ENCODE results near the gene DDX39A. TPM values are rescaled to one million over a fixed set of nuclear protein-coding genes. Genes with fewer than 3 reads are reported as not detected.
"Not testable (repeated sequence)": the region's sequence is repeated elsewhere in the genome, so short reads cannot be mapped to it uniquely, and the experiment has no call there.

Gene DDX39A
- total RNA-seq (10 to 100 TPM; 14.8 to 32.4 (median 26.6) TPM), polyA plus RNA-seq (10 to 100 TPM; 38.7 to 93.0 (median 45.3) TPM)
- long read RNA-seq, donor 1, transcript DDX39A-201 (11 exons, 1,471 nt): major isoform, 25 of 49 reads
- long read RNA-seq, donor 1, partial matches to known transcripts: 8 of 49 reads
- long read RNA-seq, donor 1, other reads (novel, unspliced or antisense): 15 of 49 reads
- long read RNA-seq, donor 2, transcript DDX39A-201 (11 exons, 1,471 nt): major isoform, 48 of 71 reads
- long read RNA-seq, donor 2, partial matches to known transcripts: 4 of 71 reads
- long read RNA-seq, donor 2, other reads (novel, unspliced or antisense): 17 of 71 reads

DNA sequence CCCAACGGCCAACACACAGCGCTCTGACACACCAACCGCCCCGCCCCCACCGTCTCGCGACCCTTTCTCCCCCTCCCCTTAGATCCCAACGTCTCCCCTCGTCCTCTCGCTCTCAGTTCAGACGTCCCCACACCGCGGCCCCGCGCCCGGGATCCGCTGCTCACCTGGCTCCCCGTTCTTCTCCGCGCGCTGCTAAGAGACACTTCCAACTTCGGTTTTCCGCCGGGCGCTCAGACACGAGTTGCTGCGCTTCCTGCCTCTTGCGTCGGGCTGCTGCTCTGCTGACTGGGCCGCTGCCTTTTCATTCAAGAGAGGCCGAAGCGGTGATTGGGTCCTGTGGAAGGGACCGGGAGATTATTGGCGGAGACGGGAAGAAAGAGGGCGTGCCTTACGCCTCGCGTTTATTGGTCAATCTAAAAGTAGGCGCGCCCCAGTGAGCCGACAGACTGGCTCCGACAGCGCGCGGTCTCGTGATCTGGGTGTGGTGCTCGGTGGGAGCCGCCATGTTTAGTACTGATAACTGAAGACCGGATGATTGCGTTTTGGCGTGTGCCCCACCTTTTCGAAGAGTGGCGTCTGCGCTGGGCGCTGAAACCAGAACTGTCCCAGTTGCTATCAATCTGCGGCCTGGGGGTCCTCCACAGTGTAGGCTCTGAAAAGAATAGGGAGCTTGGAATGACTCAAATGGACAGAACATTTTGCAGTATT lies at the start of gene DDX39A:
DDX39A (minus strand) TSS at position 236 of the 708 bp plus-strand sequence. CDS start 6,121 bp downstream, outside the sequence.
- intact Hi-C loops (cut with DNase I): no loop called here
- peak; percentile 98 to 99 (median 99) for ATAC-seq
- Histone ChIP-seq H3K9me3 (no peaks in the 10 kb centered on the region), H3K4me3 (peak within 1 kb of the TSS; percentile 99), H3K4me1 (peaks cover 20% of the 10 kb centered on the region), H3K27ac (peak within 1 kb of the TSS; percentile 95), H3K27me3 (ENCODE audit: insufficient read depth in 3 of 3, low read length in 2 of 3) (no peaks in the 10 kb centered on the region), H3K36me3 (ENCODE audit: insufficient read depth in 1 of 2, low read depth in 1 of 2) (no peaks in the 10 kb centered on the region)
- TF ChIP-seq CTCF (IDR thresholded peaks at IDR 0.05): no peak
- DNase-seq: peak; percentile 98
- WGBS, 3 donors: 0 to 1% (median 1%) methylated on average over 50 to 57 of the region's 57 CpGs

GRCh38 chr19:14467816-14468215 lies 48.7 kb upstream of the DDX39A start:
- Histone ChIP-seq H3K27ac (no peak overlapping the region), H3K4me1 (peaks cover 8% of the 10 kb centered on the region), H3K36me3 (ENCODE audit: insufficient read depth in 1 of 2, low read depth in 1 of 2) (peaks cover 0 to 74% of the 10 kb centered on the region in 2 donors), H3K9me3 (no peaks in the 10 kb centered on the region), H3K27me3 (ENCODE audit: insufficient read depth in 3 of 3, low read length in 2 of 3) (peaks cover 0 to 5% (median 3%) of the 10 kb centered on the region in 3 donors), H3K4me3 (no peak overlapping the region)
- DNase-seq: no peak
- intact Hi-C loops (cut with DNase I): no loop called here
- TF ChIP-seq CTCF (IDR thresholded peaks at IDR 0.05): no peak
- no peak for ATAC-seq
- 79 to 88% (median 88%) methylated on average over 9 of the region's 9 CpGs for WGBS, 3 donors

- Histone ChIP-seq H3K4me1 (peaks cover 4% of the 10 kb centered on the region), H3K4me3 (no peak overlapping the region), H3K27ac (no peak overlapping the region), H3K9me3 (no peaks in the 10 kb centered on the region), H3K27me3 (ENCODE audit: insufficient read depth in 3 of 3, low read length in 2 of 3) (peaks cover 0 to 1% (median 0%) of the 10 kb centered on the region in 3 donors), H3K36me3 (ENCODE audit: insufficient read depth in 1 of 2, low read depth in 1 of 2) (peaks cover 0 to 78% of the 10 kb centered on the region in 2 donors)
- DNase-seq: no peak
- TF ChIP-seq CTCF (IDR thresholded peaks at IDR 0.05): no peak
- ATAC-seq: no peak
- WGBS, 3 donors: 83 to 89% (median 85%) methylated on average over 12 of the region's 12 CpGs
- intact Hi-C loops (cut with DNase I): no loop called here
These were observed 48.2 kb upstream of the DDX39A start for GRCh38 chr19:14467391-14467790.

GRCh38 chr19:14463747-14464146 lies 44.6 kb upstream of the DDX39A start:
- TF ChIP-seq CTCF (IDR thresholded peaks at IDR 0.05): no peak
- Histone ChIP-seq H3K4me1 (no peaks in the 10 kb centered on the region), H3K9me3 (no peaks in the 10 kb centered on the region), H3K27ac (no peak overlapping the region), H3K4me3 (no peak overlapping the region), H3K27me3 (ENCODE audit: insufficient read depth in 3 of 3, low read length in 2 of 3) (no peaks in the 10 kb centered on the region), H3K36me3 (ENCODE audit: insufficient read depth in 1 of 2, low read depth in 1 of 2) (peaks cover 0 to 98% of the 10 kb centered on the region in 2 donors)
- DNase-seq (no peak), ATAC-seq (no peak)
- intact Hi-C loops (cut with DNase I): no loop called here
- WGBS, 3 donors: 93 to 97% (median 96%) methylated on average over 21 of the region's 21 CpGs

- H3K4me1 ChIP-seq; intact Hi-C loops (cut with DNase I); ATAC-seq; H3K9me3 ChIP-seq; H3K27ac ChIP-seq; H3K27me3 ChIP-seq (ENCODE audit: insufficient read depth in 3 of 3, low read length in 2 of 3); H3K4me3 ChIP-seq; DNase-seq: not testable (repeated sequence)
- H3K36me3 ChIP-seq (ENCODE audit: insufficient read depth in 1 of 2, low read depth in 1 of 2): peaks cover 0 to 96% of the 10 kb centered on the region in 2 donors
- 95 to 98% (median 97%) methylated on average over 6 to 7 of the region's 7 CpGs for WGBS, 3 donors
These were observed 43.3 kb upstream of the DDX39A start for GRCh38 chr19:14462401-14462800.
